Activated effector memory CD4-positive, alpha-beta T cell treated with Interleukin-2 at 50 U/mL for 16 hours (primary cell): Measurements from ENCODE around the gene HLCS.

Source experiments
- DNase-seq: peaks from one replicate; pipeline ENCODE4 v3.0.0-alpha.2; 2020

The HLCS gene

DNA sequence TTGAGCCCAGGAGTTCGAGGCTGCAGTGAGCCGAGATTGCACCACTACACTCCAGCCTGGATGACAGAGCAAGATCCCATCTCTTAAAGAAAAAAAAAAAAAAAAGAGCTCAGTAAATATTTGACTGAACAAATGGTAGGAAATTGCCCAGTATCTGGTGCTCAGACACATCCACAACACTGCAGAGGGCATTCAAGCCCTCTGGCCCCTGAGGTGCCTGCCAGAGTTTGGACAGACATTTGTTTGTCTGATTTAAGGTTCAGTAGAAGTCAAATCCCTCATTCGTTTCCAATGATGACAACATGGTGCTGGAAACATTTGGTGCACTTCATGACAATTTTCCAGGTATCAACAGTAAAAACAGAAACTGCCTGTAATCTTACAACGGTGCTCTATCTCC lies 86.6 kb downstream of the HLCS start:
- DNase-seq = no peak

DNA sequence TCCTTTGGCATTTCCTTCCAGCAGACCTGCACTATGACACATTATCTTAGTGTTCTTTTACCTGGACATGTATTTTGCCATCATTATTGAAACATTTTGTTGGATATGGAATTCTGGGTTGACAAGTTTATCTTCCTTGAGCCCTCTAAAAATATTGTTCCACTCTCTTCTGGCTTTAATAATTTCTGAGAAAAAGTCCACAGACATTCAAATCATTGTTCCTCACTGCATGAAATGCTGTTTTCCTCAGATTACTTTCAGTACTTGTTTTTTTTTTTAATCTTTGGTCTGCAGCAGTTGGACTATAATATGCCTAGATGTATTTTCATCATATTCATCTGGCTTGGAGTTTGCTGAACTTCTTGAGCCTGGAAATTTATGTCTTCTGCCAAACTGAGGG lies 88.7 kb downstream of the HLCS start:
- DNase-seq = no peak

DNA sequence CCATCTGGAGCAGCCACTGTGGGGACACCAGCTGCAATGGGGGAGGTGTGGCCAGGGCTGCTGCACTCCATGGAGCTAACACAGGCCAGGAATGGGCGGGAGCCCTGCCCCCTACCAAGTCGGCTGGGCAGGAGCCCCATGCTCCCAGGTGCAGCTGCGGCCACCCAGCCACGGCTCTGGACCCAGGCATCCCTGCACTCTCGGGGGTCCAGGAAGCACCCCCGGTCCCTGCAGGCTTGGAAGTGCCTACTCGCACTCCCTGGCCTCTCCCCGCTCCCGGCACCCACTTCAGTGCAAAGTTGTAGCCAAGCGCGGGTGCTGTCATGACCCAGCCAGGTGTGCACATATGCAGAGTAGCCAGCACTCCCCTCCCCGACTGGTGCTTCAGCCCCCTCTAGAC lies 91.8 kb downstream of the HLCS start:
- DNase-seq = no peak

DNA sequence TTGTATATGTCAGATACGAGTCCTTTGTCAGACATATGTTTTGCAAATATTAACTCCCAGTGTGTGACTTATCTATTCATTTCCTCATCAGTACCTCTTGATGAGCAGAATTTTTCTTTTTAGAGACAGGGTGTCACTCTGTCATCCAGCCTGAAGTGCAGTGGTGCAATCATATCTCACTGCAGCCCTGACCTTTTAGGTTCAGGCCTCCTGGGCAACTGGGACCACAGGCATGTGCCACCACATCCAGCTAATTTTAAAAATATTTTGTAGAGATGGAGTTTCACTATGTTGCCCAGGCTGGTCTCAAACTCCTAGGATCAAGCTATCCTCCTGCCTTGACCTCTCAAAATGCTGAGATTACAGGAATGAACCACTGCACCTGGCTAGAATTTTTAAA lies 93.0 kb downstream of the HLCS start:
- no peak for DNase-seq

DNA sequence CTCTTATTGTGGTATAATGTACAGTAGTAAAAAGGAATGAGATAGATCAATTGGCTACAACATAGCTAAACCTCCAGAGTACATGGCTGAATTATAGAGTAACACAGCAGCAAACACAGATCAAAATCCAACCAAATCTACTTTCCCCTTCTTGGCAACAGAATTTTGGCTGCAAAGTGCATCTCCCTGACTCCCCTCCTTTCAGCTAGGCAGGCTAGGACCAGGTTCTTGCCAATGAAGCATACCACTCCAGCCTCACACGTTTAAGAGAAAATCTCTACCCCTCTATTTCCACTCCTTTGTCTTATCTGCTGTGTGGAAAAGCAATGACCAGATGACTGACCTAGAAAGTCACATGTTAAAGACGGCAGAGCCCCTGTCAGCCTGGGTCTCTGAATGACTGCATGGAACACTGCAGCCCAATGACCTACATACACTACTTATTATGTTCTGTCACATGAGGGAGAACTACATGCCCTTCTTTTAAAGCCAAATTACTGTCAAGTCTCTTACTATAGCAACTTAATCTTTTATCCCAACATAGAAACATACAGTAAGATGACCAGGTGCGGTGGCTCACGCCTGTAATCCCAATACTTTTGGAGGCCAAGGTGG lies 99.1 kb downstream of the HLCS start:
- DNase-seq = no peak

DNA sequence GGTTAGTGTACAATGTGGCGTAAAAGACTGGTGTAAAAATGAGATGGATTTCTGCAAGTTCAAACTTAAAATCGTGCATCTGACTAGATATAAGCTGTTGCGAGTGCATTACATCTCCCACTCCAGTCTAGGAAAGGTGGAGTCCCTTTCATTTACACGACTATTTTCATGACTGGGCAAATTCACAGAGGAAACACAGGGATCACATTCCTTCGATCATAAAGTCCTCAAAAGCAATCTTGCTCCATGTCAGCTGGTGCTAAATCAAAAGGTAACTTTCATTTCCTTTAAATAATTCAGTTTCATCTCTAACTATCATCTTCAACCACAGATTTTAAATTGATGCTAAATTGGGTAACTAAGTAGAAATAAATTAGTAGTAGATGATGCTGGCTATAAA lies 100.0 kb downstream of the HLCS start:
- DNase-seq = no peak

DNA sequence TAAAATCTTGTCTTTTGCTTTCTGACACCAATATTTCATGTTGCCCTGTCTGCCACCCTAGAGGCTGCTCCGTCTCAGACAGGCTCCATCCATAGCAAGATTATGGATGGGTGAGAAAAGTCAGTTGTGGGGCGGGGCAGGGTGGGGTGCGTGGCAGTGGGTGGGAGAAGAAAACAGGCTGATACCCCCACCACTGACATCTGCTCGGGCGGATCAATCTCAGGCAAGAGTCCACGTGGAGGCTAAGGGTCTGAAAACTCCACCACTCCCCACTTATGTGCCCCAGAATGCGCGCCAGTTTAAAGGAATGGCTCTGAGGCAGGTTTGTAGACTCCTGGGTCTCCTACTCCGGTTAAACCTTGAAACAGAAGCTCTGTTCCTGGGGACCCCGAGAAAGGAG lies 101.5 kb downstream of the HLCS start:
- no peak for DNase-seq

DNA sequence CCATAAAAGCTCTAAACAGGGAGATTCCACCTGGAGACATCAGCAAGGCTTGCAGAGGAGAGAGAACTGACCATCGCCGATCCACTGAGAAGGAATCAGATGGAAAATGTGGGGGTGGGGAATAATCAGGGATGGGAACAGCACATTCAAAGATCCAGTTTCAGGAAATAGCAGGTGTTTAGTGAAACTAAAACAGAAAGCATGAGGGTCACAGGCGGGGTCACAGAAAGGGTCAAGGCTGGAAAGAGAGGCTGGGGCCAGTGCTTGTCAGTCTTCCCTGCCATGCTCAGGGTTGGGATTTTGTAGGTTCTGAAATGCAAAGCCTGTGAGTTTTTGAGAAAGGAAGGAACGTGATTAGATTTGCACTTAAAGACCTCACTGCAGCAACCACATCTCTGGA lies 103.2 kb downstream of the HLCS start:
- DNase-seq = no peak

DNA sequence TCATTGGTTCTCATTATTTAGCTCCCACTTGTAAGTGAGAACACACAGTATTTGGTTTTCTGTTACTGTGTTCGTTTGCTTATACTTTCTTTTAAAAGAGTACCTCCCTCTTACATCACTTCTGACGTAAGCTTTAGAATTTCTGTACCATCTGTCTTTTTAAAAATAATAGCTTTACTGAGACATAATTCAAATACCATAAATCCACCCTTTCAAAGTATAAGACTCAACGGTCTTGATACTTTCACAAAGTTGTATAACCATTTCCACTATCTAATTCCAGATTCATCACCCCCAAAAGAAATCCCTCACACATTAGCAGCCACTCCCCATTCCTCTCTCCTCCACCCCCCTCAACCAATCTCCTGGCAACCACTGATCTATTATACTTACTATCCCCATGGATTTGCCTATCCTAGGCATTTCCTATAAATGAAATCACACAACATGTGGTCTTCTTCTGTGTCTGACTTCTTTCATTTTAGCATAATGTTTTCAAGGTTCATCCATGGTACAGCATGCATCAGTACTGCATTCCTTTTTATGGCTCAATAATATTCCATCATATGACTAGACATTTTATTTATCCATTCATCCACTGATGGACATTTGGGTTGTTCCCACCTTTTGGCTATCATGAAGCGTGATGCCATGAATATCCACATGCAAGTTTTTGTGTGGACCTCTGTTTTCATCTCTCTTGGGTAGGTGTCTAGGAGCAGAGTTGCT lies 104.7 kb downstream of the HLCS start:
- no peak for DNase-seq

DNA sequence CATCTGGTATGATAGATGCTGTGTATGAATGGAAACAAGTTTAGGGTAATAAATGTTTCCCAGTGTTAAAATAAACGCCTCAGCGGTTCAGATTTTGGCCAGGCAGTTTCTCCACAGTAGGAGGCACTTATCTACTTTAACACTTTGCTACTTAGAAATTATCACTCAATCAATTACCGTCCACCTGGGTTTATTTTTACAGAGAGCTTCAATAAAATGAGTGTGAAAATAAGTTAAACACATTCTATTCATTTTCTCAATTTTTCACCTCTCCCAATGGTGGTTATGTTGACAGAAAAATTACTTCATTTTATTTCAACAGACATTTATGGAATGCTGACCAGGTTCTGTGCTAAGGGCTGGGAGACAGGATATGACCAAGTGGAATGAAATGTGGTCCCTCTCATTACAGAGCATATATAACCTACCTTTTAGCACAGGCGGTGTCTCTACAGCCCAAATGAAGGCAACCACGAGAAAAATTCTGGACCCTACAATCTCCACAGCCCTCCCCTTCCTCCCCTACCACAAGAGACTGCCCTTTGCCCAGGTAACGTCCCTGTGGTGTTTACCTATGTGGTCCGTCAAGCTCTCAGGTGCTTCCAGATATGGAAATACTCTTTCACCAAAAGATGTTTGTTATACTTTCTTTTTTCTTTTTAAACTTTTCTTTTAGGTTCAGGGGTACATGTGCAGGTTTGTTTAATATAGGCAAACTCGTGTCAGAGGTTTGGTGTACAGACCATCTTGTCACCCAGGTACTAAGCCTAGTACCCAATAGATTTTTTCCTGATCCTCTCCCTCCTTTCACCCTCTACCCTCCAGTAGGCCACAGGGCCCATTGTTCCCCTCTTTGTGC lies 105.5 kb downstream of the HLCS start:
- DNase-seq = no peak

DNA sequence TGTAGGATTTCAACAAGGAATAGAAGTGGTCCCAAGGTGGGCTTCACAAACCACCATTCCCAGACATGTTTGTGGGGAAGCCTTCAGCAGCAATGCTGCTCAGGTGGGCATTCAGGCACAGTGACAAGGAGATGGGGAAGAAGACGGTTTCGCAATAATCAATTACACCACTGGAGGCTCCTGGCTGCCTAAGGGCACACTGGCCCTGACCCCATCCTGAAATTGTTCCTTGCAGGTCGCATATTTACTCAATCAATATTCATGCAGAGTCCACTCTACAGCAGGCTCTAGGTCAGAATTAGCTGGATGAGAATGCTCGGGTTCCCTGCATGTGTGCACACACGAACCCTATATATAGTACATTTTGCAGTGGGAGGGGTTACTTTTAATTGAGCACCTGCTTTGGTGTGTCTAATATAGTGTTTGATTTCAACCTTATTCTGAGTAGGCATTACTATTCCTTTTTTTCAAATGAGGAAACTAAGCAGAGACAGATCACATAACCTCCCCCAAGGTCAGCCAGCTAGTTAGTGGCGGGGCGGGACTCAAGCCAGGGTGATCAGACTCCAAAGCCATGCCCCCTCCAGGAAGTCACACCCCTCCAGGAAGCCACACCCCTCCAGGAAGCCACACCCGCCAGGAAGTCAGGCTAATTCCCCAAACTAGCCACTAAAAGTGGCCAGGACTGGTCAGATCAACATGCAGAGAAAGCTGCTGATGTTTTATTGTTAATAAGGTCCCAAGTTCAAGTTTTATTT lies 106.5 kb downstream of the HLCS start:
- DNase-seq = peak; percentile 13

DNA sequence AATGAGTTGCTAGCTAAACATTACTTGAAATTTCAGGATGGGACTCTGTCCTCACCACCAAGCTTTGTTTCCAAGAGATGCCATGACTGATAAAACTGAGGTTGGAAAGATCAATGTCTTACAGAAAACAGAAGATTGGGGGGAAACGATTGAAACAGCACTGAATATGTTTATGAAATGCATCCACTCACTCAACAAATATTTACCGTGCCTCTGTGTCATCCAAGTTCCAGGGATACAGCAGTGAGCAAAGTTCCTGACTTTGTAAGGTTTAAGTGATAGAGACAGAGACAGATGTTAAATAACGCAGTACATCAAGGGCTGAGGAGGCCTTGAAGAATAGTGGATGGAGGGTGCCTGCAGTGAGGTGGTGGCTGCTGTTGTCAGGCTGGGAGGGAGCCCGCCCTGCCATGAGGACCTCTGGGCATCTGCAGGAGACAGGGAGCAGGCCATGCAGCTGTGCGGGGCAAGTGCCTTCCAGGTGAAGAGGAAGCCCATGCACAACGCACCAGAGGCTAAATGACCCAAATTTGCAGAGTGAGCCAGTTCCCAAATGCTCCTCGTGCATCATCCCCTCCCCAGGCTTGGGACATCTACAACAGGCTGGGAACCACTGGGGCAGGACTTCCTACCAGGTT lies 108.0 kb downstream of the HLCS start:
- no peak for DNase-seq

DNA sequence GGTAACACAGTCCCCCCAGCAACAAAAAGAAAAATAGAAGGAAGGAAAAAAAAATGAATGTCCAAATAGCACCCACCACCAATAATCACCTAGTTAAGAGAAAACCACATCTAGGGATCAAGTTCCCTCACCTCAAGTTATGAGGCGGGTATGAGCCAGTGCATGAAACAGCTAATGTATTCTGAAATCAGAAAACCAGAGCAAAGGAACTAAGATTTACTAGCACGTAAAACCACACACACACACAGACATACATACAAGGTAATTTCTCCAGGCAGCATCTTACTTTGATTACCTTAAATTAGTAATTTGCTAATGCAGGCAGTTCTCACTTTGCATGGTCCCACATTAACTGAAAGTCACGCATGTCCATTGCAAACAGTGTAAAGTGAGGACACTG lies 109.8 kb downstream of the HLCS start:
- no peak for DNase-seq

DNA sequence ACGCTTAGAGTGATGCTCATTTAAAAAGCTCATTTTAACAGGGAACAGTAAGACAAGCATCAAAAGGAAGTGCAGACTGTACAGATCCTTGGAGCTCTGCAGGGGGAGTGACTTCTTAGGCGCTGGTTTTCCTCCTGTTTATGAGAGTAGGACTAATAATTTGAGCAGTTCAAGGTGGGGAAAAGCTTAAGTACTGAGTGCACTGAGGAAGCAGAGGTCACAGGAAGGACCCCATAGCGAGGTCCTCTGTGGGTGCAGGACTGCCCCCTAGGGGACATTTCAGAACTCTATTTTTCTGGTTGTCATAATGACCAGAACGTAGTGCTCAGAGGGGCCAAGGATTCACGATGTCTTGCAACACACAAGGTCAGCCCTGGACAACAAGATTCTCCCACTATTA lies 112.1 kb downstream of the HLCS start:
- DNase-seq = no peak

DNA sequence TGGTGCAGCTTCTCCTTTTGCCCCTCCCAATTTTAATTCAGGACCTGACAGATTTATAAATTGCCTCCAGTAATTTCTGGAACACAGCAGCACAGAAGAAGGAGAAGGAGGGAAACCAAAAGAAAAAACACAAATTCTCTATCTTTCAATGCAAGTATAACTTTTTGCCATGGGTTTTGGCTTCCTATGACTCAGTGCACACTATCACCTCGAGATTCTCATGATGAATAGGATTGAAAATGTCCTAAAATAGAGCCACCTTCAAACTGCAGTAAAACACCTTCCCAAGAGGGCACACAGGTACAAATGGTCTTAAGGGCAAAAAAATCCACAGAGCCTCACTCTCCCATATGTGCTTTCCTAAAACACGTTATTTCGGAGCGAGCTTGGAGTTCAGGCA lies 113.6 kb downstream of the HLCS start:
- DNase-seq = no peak

DNA sequence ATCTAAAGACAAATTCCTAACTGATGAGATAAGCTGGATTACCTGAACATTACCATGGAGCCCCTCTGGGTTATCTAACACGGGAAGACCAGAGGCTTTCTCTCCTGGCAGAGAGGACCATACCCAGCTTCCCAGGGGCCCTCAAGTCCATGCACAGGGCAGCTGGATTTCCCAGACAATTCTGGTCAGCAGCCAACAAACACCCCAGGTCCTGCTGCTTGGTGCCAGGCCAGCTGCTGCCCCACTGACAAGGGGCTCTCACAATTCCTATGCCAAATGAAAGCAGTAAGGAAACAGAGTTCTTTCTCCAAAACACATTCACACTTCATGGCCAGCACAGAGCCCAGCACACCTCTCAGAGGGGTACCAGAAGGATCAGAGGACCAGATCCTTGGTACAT lies 114.2 kb downstream of the HLCS start:
- no peak for DNase-seq

DNA sequence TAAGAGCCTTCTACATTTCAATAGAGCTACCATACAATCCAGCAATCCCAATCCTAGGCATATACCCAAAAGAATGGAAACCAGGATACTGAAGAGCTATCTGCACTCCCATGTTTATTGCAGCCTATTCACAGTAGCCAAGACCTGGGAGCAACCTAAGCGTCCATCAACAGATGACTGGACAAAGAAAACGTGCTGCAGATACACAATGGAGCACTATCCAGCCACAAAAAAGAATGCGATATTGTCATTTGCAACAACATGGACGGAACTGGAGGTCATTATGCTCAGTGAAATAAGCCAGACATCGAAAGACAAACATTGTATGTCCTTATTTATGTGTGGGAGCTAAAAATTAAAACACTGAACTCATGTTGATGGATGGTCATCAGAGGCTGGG lies 115.3 kb downstream of the HLCS start:
- no peak for DNase-seq

DNA sequence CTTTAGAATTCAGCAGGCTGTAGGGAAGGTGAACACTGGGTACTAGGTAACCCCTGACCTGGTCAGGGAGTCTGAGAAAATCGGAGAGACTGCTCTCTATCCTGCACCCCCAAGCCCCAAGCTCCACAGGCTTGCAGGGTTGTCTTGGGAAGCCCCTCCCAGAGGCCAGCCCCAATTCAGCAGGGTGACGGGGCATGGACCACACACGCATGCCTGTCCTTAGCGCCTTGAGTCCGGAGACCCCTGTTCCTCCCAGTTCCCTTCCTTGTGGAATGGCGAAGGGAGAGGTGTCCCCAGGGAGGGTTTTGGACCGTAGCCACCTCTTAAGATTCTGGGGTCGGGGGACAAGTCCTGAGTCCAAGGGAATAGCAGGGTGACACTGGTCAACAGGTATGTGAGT lies 116.1 kb downstream of the HLCS start:
- DNase-seq = no peak

DNA sequence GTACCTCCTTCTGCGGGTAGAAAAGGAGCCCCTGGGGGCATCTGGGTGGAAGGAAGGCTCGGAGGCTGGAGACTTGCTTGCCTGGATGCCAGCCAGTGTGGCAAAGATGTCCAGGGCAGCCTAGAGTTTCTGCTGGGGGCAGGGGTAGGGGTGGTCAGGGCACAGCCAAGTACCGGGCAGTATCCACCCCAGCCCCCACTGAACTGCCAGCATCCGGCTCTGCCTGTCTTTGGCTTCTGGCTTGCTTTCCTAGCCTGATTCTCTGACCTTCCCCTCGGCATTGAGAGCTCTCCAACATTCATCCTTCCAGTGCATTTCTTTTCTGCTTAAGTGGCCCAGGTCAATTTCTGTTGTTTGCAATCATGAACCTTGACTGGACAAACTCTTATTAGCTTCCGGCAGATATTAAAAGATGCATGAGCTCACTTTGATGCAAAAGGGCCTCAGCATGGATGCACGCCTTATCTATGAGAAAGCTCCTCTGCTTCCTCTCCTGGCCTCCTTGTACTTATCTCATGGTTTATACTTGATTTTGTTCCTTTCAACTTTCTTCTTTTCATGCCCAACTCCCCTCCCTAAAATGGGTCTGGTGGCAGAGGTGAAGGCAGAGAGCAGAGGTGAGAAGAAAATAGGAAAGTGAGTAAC lies 116.9 kb downstream of the HLCS start:
- DNase-seq = no peak

DNA sequence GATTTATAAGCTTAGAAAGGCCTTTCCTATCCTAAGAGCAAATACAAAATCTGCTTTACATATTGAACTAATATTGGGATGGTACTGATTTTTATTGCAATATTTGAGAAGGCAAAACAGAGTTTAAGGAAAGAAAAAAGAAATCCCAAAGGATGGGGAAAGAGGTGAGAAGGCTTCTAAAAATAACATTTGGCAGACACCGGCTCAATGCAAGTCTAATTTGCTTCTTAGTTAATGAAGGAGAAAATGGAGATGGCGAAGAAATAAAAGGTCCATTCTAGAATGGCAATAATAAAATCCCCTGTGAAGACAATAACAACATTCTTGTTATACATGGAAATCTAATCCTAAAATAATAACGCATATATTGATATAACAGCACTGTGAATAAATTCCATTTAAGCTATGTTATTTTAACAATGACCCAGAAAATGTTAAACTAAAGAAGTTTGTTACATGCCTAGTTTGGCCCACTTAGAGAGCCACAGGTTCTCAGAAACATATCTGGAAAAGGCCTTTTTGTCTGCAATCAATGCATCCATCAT lies 117.7 kb downstream of the HLCS start:
- DNase-seq = no peak

DNA sequence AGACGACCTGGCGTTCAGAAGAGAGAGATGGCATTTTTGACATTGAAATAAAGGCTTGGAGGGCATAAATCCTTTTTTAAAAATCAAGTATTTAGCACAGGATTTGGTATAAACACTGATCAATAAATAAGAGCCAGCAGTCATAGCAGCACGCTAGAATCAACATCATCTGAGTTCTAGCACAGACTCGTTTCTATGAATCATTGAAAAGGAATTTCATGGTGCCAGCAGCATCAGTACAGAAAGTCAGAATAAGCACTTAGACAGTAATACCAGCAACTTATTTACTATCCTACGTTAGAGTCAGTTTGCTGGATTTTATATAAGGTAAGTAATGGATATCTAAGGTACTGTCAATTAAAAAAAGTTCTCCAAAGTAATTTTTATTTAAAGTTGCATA lies 119.3 kb downstream of the HLCS start:
- no peak for DNase-seq

DNA sequence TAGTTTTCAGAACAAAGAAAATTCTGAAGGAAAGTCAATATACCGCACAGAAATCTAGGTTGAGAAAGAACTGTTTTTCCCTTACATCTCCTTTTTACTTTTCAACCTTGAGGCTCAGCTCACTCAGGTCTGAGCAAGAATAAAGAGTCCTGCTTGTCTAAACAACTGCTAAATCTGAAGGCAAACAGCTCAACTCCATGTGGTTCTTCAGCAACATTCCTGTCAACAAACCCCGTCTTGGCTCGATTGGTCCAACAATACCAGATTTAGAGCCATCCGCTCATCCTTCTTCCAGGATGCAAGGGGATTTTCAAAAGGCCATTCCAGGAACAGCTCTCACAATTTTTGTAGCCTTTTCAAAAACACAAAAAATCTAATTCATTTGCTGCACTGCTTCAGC lies 119.8 kb downstream of the HLCS start:
- no peak for DNase-seq
